Measurements from ENCODE around the gene LRFN5. TPM values are rescaled to one million over a fixed set of nuclear protein-coding genes. Genes with fewer than 3 reads are reported as not detected.

Gene LRFN5
- polyA plus RNA-seq, 3 donors, result not detected

DNA sequence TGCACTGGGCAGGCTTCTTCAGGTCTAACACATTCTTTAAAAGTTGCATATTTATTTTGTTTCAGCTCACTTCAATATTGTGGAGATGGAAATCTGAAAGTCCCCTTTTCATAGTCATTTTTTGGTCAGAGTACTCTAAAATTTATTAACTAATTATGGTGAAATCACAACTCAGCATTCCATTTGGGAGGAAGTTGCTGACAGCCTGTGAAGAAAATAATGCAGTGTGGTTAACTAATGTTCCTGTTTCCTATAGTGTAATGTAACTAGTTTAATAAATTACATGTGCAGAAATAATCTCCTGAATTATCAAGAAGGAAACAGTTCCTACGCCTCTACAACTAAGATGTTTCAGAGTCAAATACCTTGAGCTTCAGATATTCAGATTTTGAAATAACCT is 17.1 kb downstream of the LRFN5 start:
- Mint-ChIP-seq H3K4me3 (no peak overlapping the region), H3K36me3 (no peaks in the 10 kb centered on the region), H3K27ac (no peak overlapping the region), H3K27me3 (ENCODE audit: low read depth in 3 of 3) (peaks cover 0 to 3% (median 0%) of the 10 kb centered on the region in 3 donors), H3K9me3 (no peaks in the 10 kb centered on the region), H3K4me1 (no peaks in the 10 kb centered on the region)
- H3K27ac ChIP-seq (ENCODE audit: low read depth in 1 of 2, low read length in 2 of 2), result no peak overlapping the region
- no CpG with 5 or more reads among the region's 1 CpG for WGBS (ENCODE audit: insufficient coverage)
- H3K4me2 ChIP-seq (replicated peaks; ENCODE audit: extremely low read depth, low read length, poor library complexity, severe bottlenecking), result no peak overlapping the region
- no peak overlapping the region for H2AFZ ChIP-seq (ENCODE audit: insufficient read depth, low read depth, low read length, poor library complexity, severe bottlenecking)
- TF ChIP-seq, protein P1, sequence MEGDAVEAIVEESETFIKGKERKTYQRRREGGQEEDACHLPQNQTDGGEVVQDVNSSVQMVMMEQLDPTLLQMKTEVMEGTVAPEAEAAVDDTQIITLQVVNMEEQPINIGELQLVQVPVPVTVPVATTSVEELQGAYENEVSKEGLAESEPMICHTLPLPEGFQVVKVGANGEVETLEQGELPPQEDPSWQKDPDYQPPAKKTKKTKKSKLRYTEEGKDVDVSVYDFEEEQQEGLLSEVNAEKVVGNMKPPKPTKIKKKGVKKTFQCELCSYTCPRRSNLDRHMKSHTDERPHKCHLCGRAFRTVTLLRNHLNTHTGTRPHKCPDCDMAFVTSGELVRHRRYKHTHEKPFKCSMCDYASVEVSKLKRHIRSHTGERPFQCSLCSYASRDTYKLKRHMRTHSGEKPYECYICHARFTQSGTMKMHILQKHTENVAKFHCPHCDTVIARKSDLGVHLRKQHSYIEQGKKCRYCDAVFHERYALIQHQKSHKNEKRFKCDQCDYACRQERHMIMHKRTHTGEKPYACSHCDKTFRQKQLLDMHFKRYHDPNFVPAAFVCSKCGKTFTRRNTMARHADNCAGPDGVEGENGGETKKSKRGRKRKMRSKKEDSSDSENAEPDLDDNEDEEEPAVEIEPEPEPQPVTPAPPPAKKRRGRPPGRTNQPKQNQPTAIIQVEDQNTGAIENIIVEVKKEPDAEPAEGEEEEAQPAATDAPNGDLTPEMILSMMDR (IDR thresholded peaks at IDR 0.05), result no peak
- H3K9me3 ChIP-seq (replicated peaks in 1 of 2; ENCODE audit: control insufficient read depth in 1 of 2, insufficient read depth in 1 of 2, low read length in 2 of 2), result no peaks in the 10 kb centered on the region
- H3K4me1 ChIP-seq (ENCODE audit: control insufficient read depth in 1 of 2, insufficient read depth in 2 of 2, low read length in 2 of 2), result no peaks in the 10 kb centered on the region
- DNase-seq, result no peak
- no peaks in the 10 kb centered on the region for H3K36me3 ChIP-seq (replicated peaks in 1 of 2; ENCODE audit: control insufficient read depth in 1 of 2, insufficient read depth in 2 of 2, low read length in 2 of 2)
- H4K20me1 ChIP-seq (ENCODE audit: insufficient read depth, low read length), result no peaks in the 10 kb centered on the region
- intact Hi-C loops (cut with micrococcal nuclease), result no loop called here
- H3K4me3 ChIP-seq (replicated peaks in 1 of 3; ENCODE audit: low read depth in 2 of 3, low read length in 3 of 3), result no peak overlapping the region
- H3K9ac ChIP-seq (ENCODE audit: insufficient read depth, low read length, poor library complexity, severe bottlenecking), result no peak overlapping the region
- no peaks in the 10 kb centered on the region for H3K79me2 ChIP-seq (ENCODE audit: insufficient read depth, low read length)
- H3K27me3 ChIP-seq (ENCODE audit: control insufficient read depth in 2 of 2, insufficient read depth in 2 of 2, low read length in 2 of 2), result no peaks in the 10 kb centered on the region

DNA sequence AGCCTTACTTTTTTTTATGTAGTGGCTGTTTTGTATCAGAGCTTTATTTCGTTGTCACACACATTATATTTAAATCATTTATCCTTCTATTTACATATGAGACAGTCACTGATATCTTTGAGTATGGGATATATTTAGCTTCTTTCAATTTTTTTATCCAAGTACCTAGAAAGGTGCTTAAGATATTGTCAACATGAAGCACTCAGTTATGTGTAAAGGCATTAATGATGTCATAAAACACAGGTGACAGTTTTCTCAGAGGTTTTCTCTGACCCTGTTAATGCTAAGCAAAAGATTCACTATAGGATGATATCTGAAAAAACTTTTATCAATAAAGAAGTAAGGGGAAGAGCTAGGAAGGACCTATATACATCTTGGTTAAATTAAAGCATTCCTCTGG is 23.2 kb downstream of the LRFN5 start:
- H3K4me3 ChIP-seq (replicated peaks in 1 of 3; ENCODE audit: low read depth in 2 of 3, low read length in 3 of 3), result no peak overlapping the region
- Mint-ChIP-seq H3K27ac (no peak overlapping the region), H3K4me1 (no peaks in the 10 kb centered on the region), H3K36me3 (no peaks in the 10 kb centered on the region), H3K9me3 (peaks cover 0 to 1% (median 0%) of the 10 kb centered on the region in 7 donors), H3K4me3 (no peak overlapping the region), H3K27me3 (ENCODE audit: low read depth in 3 of 3) (no peaks in the 10 kb centered on the region)
- no peak overlapping the region for H3K4me2 ChIP-seq (replicated peaks; ENCODE audit: extremely low read depth, low read length, poor library complexity, severe bottlenecking)
- no peaks in the 10 kb centered on the region for H3K9me3 ChIP-seq (replicated peaks in 1 of 2; ENCODE audit: control insufficient read depth in 1 of 2, insufficient read depth in 1 of 2, low read length in 2 of 2)
- WGBS (ENCODE audit: insufficient coverage), result no CpG with 5 or more reads among the region's 1 CpG
- H4K20me1 ChIP-seq (ENCODE audit: insufficient read depth, low read length), result no peaks in the 10 kb centered on the region
- H3K36me3 ChIP-seq (replicated peaks in 1 of 2; ENCODE audit: control insufficient read depth in 1 of 2, insufficient read depth in 2 of 2, low read length in 2 of 2), result no peaks in the 10 kb centered on the region
- H3K79me2 ChIP-seq (ENCODE audit: insufficient read depth, low read length), result no peaks in the 10 kb centered on the region
- H3K4me1 ChIP-seq (ENCODE audit: control insufficient read depth in 1 of 2, insufficient read depth in 2 of 2, low read length in 2 of 2), result no peaks in the 10 kb centered on the region
- intact Hi-C loops (cut with micrococcal nuclease), result no loop called here
- no peaks in the 10 kb centered on the region for H3K27me3 ChIP-seq (ENCODE audit: control insufficient read depth in 2 of 2, insufficient read depth in 2 of 2, low read length in 2 of 2)
- TF ChIP-seq, protein P1 (IDR thresholded peaks at IDR 0.05), result no peak
- DNase-seq, result no peak
- no peak overlapping the region for H2AFZ ChIP-seq (ENCODE audit: insufficient read depth, low read depth, low read length, poor library complexity, severe bottlenecking)
- H3K9ac ChIP-seq (ENCODE audit: insufficient read depth, low read length, poor library complexity, severe bottlenecking), result no peak overlapping the region
- H3K27ac ChIP-seq (ENCODE audit: low read depth in 1 of 2, low read length in 2 of 2), result no peak overlapping the region
